Bronchial epithelial cell (primary cell): ENCODE results near the gene EHD3. TPM values are rescaled to one million over a fixed set of nuclear protein-coding genes. Genes with fewer than 3 reads are reported as not detected.

Experiments used
- DNase-seq: peaks from one replicate; pipeline ENCODE4 v3.0.0-alpha.2; 2010; ENCODE audit warnings: low read depth
- FAIRE-seq: peaks from 2 replicates; lab custom pipeline; 2011; peaks lifted over from hg19 to GRCh38; lab: Jason Lieb, UNC
- H3K27me3 ChIP-seq: 2 replicates; pipeline ENCODE4 v1.5.1; 2011; ENCODE audit warnings: low read length; ENCODE audit not compliant: control insufficient read depth, insufficient read depth
- H3K36me3 ChIP-seq: 2 replicates; pipeline ENCODE4 v1.5.1; 2011; ENCODE audit warnings: low read length; ENCODE audit not compliant: control insufficient read depth, insufficient read depth
- H3K4me3 ChIP-seq: 2 replicates; pipeline ENCODE4 v1.5.1; 2011; ENCODE audit warnings: mild to moderate bottlenecking, low read depth, low read length, control low read depth
- CTCF ChIP-seq: IDR thresholded peaks from 2 replicates; pipeline ENCODE4 v1.5.1; 2011; ENCODE audit warnings: mild to moderate bottlenecking, moderate library complexity, low read length, control low read depth, inconsistent platforms; ENCODE audit not compliant: insufficient read depth, severe bottlenecking
- total RNA-seq: library from RNA; depleted of rRNA; stranded (reverse); fragments of >200 nt; gene quantifications from 2 replicates; pipeline ENCODE4 v1.2.1, GENCODE V29; 2014

The EHD3 gene
- total RNA-seq, 1 donor from 2014 or later: 1.6 TPM

- Histone ChIP-seq H3K27me3 (no peaks in the 10 kb centered on the region), H3K4me3 (no peak overlapping the region), H3K36me3 (no peaks in the 10 kb centered on the region)
- DNase-seq: peak; percentile 49
- no peak for TF ChIP-seq CTCF
- FAIRE-seq: no peak
Measured at GRCh38 chr2:31269087-31269486, 35.1 kb downstream of the EHD3 start.

GRCh38 chr2:31270131-31270530 is 36.2 kb downstream of the EHD3 start:
- no peak for TF ChIP-seq CTCF
- FAIRE-seq: no peak
- peak; percentile 90 for DNase-seq
- Histone ChIP-seq H3K4me3 (no peak overlapping the region), H3K27me3 (peaks cover 1% of the 10 kb centered on the region), H3K36me3 (no peaks in the 10 kb centered on the region)

GRCh38 chr2:31270822-31271231 is 36.9 kb downstream of the EHD3 start:
- Histone ChIP-seq H3K4me3 (no peak overlapping the region), H3K27me3 (peaks cover 2% of the 10 kb centered on the region), H3K36me3 (no peaks in the 10 kb centered on the region)
- no peak for TF ChIP-seq CTCF
- FAIRE-seq (no peak), DNase-seq (no peak)

GRCh38 chr2:31271851-31272267 is 37.9 kb downstream of the EHD3 start:
- DNase-seq: peak; percentile 71
- Histone ChIP-seq H3K4me3 (no peak overlapping the region), H3K27me3 (peaks cover 2% of the 10 kb centered on the region), H3K36me3 (no peaks in the 10 kb centered on the region)
- no peak for FAIRE-seq
- TF ChIP-seq CTCF: no peak

GRCh38 chr2:31274401-31275075 is 40.6 kb downstream of the EHD3 start:
- no peak for TF ChIP-seq CTCF
- Histone ChIP-seq H3K27me3 (peaks cover 2% of the 10 kb centered on the region), H3K36me3 (no peaks in the 10 kb centered on the region), H3K4me3 (no peak overlapping the region)
- no peak for DNase-seq
- FAIRE-seq: no peak

GRCh38 chr2:31275976-31276375 is 42.0 kb downstream of the EHD3 start:
- DNase-seq (no peak), FAIRE-seq (no peak)
- TF ChIP-seq CTCF: no peak
- no peaks in the 10 kb centered on the region for H3K36me3 ChIP-seq
- H3K27me3 ChIP-seq: peaks cover 2% of the 10 kb centered on the region
- no peak overlapping the region for H3K4me3 ChIP-seq
